Natural killer cell (primary cell): ENCODE data around the gene DPY19L1. TPM values are rescaled to one million over a fixed set of nuclear protein-coding genes. Genes with fewer than 3 reads are reported as not detected.
A peak's percentile ranks its signal among the peaks of the same experiment; 100 is the strongest.

Experiments used
- ATAC-seq, 3 donors: fragments of 150-1000 bp in 2 of 3; fragments of 200-7000 bp in 1 of 3; cut with Tn5 transposase; 1 replicate in 1 of 3; 2 replicates in 2 of 3; pipeline ENCODE4 v1.10.0; 2021; ENCODE audit warnings: mild to moderate bottlenecking in 2 of 3, moderate library complexity in 2 of 3
- DNase-seq, 2 donors: peaks; one replicate each; pipeline versions ENCODE4 v3.0.0 to v3.0.0-alpha.2; 2013 to 2021; ENCODE audit warnings: mixed read lengths in 1 of 2
- H3K27ac ChIP-seq: one replicate; pipeline ENCODE4 v1.5.1; 2013; ENCODE audit warnings: mild to moderate bottlenecking, low read length
- H3K27me3 ChIP-seq: one replicate; pipeline ENCODE4 v1.6.1; 2013; ENCODE audit warnings: low read length; ENCODE audit not compliant: control insufficient read depth, insufficient read depth
- H3K36me3 ChIP-seq: one replicate; pipeline ENCODE4 v1.6.1; 2013; ENCODE audit warnings: low read length; ENCODE audit not compliant: control insufficient read depth, insufficient read depth
- H3K4me1 ChIP-seq: one replicate; pipeline ENCODE4 v1.6.1; 2013; ENCODE audit warnings: low read length; ENCODE audit not compliant: control insufficient read depth, insufficient read depth
- H3K4me3 ChIP-seq: one replicate; pipeline ENCODE4 v1.5.1; 2013; ENCODE audit warnings: low read length
- H3K9me3 ChIP-seq: one replicate; pipeline ENCODE4 v1.6.1; 2013; ENCODE audit warnings: low read length; ENCODE audit not compliant: control insufficient read depth, insufficient read depth
- H3K27ac Mint-ChIP-seq, 2 donors: one replicate each; pipeline ENCODE4 v1.8.0; 2022; ENCODE audit warnings: mild to moderate bottlenecking in 2 of 2, mixed read lengths in 2 of 2, moderate library complexity in 1 of 2
- H3K27me3 Mint-ChIP-seq, 2 donors: one replicate each; pipeline ENCODE4 v1.8.0; 2022; ENCODE audit warnings: low read depth in 2 of 2, mixed read lengths in 2 of 2
- H3K36me3 Mint-ChIP-seq: one replicate; pipeline ENCODE4 v1.8.0; 2022; ENCODE audit warnings: mixed read lengths
- H3K4me1 Mint-ChIP-seq, 2 donors: one replicate each; pipeline ENCODE4 v1.8.0; 2022; ENCODE audit warnings: mixed read lengths in 2 of 2
- H3K4me3 Mint-ChIP-seq: one replicate; pipeline ENCODE4 v1.8.0; 2022; ENCODE audit warnings: mild to moderate bottlenecking, moderate library complexity, mixed read lengths
- H3K9me3 Mint-ChIP-seq, 2 donors: one replicate each; pipeline ENCODE4 v1.8.0; 2022; ENCODE audit warnings: mixed read lengths in 2 of 2
- WGBS: methylation state at CpG from one replicate; pipeline ENCODE4 v1.1.7; 2013; ENCODE audit warnings: missing lambda C conversion rate; ENCODE audit not compliant: insufficient coverage; 5-methylcytosine and 5-hydroxymethylcytosine counted together
- intact Hi-C: fragments of 100-400 bp; cut with micrococcal nuclease; formaldehyde crosslinking; loops from one replicate; pipeline ENCODE4 v1.14.2; 2022
- total RNA-seq, 4 donors: library from RNA; stranded (reverse); fragments of 120-200 nt in 1 of 4; gene quantifications; one replicate each; pipeline versions ENCODE4 v1.2.3 to v1.2.4, GENCODE V29; 2013 to 2022
- TF ChIP-seq, protein P1 (sequence below): fragments of 200-600 bp; IDR thresholded peaks from one replicate; pipeline ENCODE4 v1.8.0; 2022; ENCODE audit warnings: antibody characterized with exemption

DPY19L1 gene
- total RNA-seq, 3 donors from 2014 or later (not counting 1 experiment from before 2014, with no cell fraction given) = 13.9 to 25.1 (median 21.7) TPM

DNA sequence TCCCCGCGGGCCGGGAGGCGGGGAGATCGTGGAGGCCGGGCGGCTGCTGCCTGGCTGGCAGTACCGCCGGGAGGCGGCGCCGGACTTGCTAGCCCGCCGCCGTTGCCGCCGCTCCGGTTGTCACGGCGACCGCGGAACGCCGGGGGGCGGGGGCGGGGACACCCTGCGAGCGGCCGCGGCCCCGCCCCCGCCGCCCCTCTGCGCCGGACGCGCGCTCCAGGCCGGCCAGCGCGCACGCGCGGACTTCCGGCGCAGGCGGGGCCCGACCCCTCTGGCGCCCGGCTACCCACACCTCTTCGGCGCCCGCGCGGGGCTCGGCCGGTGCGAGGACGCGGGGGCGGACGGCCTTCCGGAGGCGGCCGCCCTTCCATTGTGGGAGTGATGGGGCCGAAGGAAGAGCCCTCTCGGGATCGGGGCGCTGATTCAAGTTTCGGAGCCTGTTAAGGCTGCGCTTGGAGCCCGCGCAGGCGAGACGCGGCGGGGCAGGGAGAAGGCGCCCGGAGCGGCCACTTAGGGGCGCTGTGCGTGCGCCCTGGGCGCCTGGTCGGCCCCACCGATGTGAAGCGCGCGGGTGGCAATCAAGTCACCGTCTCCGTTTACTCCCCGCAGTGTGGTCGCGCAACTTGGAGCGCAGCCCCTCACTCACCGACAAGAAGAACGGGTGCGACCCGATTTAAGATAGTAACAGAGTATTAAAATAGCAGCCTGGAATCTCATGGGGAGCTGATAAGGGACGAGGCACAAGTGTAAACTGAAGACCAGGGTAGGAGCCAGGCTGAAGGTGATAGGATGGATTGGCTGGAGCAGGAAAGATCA lies 449 bp upstream of the DPY19L1 start:
- peak; percentile 77 to 94 (median 80) for ATAC-seq

DNA sequence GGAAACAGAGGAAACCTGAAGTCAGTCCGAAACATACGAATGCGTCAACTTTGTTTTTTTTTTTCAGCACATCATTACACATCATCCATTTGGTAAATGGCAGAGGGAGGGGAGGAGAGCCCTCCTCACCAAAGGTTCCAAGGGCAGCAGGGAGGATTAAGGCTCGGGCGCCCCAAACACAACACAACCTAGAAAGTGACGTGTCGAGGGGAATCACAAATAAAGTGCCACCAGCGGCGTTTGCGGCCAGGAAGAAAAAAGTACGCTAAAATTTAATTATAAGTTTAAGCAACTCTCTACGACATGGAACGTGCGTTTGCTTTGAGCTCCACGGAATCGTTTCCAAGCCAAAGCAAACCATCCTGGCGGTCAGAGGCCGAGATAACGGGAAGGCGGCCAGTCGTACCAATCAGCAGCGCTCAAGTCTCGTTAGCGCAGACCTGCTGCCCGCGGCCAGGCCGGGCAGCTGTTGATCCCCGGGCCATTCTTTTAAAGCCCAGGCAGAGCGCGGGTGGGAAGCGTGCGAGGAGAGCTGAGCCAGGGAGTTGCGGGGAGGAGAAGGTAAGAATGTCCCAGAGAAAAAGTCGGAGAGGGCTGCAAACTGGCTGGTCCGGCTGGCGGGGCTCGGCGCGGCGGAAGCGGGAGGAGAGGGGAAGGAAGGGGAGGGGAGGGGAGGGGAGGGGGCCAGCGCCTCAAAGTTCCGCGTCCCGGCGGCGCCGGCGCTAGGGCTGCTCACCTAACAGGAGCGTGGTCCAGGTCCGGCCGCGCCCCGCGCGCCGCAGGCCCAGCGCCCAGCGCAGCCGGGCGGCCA lies 719 bp downstream of the DPY19L1 start:
- DNase-seq (peak; percentile 45 to 70), ATAC-seq (peak; percentile 0 to 35 (median 3))
- under 1% methylated on average over 56 of the region's 61 CpGs for WGBS
- H3K4me1 ChIP-seq = peaks cover 14% of the 10 kb centered on the region
- no peaks in the 10 kb centered on the region for H3K9me3 Mint-ChIP-seq
- peak overlapping the region; percentile 68 for H3K27ac ChIP-seq
- H3K4me3 Mint-ChIP-seq = peak overlapping the region; percentile 99
- no peaks in the 10 kb centered on the region for H3K36me3 Mint-ChIP-seq
- peak overlapping the region; percentile 69 for H3K4me3 ChIP-seq
- no peaks in the 10 kb centered on the region for H3K9me3 ChIP-seq
- no peaks in the 10 kb centered on the region for H3K36me3 ChIP-seq
- peaks cover 43 to 44% of the 10 kb centered on the region in 2 donors for H3K4me1 Mint-ChIP-seq
- H3K27ac Mint-ChIP-seq = peak overlapping the region; percentile 95 to 96
- no peaks in the 10 kb centered on the region for H3K27me3 ChIP-seq
- H3K27me3 Mint-ChIP-seq = no peaks in the 10 kb centered on the region
- intact Hi-C loops = loop anchor here (2.0 to 5.0 kb wide), 3 partner anchors 44 to 1909 kb away; partner anchors contain the start of genes BBS9 and EEPD1
- TF ChIP-seq, protein P1, sequence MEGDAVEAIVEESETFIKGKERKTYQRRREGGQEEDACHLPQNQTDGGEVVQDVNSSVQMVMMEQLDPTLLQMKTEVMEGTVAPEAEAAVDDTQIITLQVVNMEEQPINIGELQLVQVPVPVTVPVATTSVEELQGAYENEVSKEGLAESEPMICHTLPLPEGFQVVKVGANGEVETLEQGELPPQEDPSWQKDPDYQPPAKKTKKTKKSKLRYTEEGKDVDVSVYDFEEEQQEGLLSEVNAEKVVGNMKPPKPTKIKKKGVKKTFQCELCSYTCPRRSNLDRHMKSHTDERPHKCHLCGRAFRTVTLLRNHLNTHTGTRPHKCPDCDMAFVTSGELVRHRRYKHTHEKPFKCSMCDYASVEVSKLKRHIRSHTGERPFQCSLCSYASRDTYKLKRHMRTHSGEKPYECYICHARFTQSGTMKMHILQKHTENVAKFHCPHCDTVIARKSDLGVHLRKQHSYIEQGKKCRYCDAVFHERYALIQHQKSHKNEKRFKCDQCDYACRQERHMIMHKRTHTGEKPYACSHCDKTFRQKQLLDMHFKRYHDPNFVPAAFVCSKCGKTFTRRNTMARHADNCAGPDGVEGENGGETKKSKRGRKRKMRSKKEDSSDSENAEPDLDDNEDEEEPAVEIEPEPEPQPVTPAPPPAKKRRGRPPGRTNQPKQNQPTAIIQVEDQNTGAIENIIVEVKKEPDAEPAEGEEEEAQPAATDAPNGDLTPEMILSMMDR = no peak

More for the DNA sequence above, 449 bp upstream of the DPY19L1 start:
- peak overlapping the region; percentile 93 for H3K4me3 Mint-ChIP-seq
- H3K36me3 Mint-ChIP-seq = no peaks in the 10 kb centered on the region
- H3K27ac Mint-ChIP-seq = peak overlapping the region; percentile 83 to 96
- peaks cover under 1 to 4% of the 10 kb centered on the region in 2 donors for H3K27me3 Mint-ChIP-seq
- peaks cover 40 to 42% of the 10 kb centered on the region in 2 donors for H3K4me1 Mint-ChIP-seq
- intact Hi-C loops = loop anchor here (2.0 to 5.0 kb wide), 3 partner anchors 45 to 1910 kb away; partner anchors contain the start of genes BBS9 and EEPD1
- no peaks in the 10 kb centered on the region for H3K36me3 ChIP-seq
- no peaks in the 10 kb centered on the region for H3K27me3 ChIP-seq
- H3K4me3 ChIP-seq = peak overlapping the region; percentile 41
- H3K27ac ChIP-seq = peak overlapping the region; percentile 63
- peaks cover 14% of the 10 kb centered on the region for H3K4me1 ChIP-seq
- TF ChIP-seq, protein P1 = peak; percentile 82
- peak; percentile 90 to 93 for DNase-seq
- WGBS = under 1% methylated on average over 100 of the region's 100 CpGs
- no peaks in the 10 kb centered on the region for H3K9me3 ChIP-seq
- H3K9me3 Mint-ChIP-seq = no peaks in the 10 kb centered on the region

DNA sequence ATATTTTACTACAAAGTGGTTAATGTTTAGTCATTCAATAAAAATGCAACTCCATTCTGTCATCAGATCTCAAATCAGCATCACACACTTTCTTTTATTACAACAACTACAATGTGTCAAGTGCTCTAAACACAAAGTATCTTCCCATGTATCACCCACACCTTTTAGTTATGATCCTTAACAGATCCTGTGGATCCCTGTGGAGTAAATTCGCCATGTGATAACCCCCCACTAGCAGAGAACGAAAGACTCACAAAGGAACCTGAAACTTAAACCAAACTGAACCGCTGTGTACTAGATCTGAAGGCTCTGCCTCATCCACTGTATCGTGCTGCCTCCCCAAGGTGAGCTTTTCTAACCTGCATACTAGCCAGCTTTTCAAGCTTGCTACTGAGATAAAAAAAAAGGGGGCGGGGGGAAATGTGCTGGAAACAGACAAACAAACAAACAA lies 1.7 kb downstream of the DPY19L1 start:
- Histone ChIP-seq H3K27me3 (no peaks in the 10 kb centered on the region), H3K9me3 (no peaks in the 10 kb centered on the region), H3K4me3 (no peak overlapping the region), H3K36me3 (no peaks in the 10 kb centered on the region), H3K27ac (no peak overlapping the region), H3K4me1 (peaks cover 14% of the 10 kb centered on the region)
- ATAC-seq (no peak), DNase-seq (peak in 1 of 2 donors; percentile 61)
- TF ChIP-seq, protein P1 = no peak
- Mint-ChIP-seq H3K4me1 (peaks cover 43 to 44% of the 10 kb centered on the region in 2 donors), H3K4me3 (peak overlapping the region; percentile 99), H3K27me3 (no peaks in the 10 kb centered on the region), H3K36me3 (no peaks in the 10 kb centered on the region), H3K9me3 (no peaks in the 10 kb centered on the region), H3K27ac (peak overlapping the region; percentile 95 to 96)
- 71% methylated on average over 5 of the region's 5 CpGs for WGBS
- intact Hi-C loops = loop anchor here (5.0 kb wide), 2 partner anchors 1117 to 1908 kb away; partner anchors contain the start of genes BBS9 and EEPD1
